ENCODE measurements around the gene MTHFR.
A peak's percentile ranks its signal among the peaks of the same experiment; 100 is the strongest.

The MTHFR gene

GRCh38 chr1:11805422-11806306, at the start of gene MTHFR, which contains the start of gene CLCN6:
MTHFR (minus strand) TSS chr1:11805964; CDS start chr1:11803116, 2,848 bp downstream.
CLCN6 (plus strand) TSS chr1:11806191; CDS start chr1:11806263, 72 bp downstream.
- DNase-seq = peak; percentile 98 to 99 (median 99)

- no peak for DNase-seq
These were observed 49.7 kb upstream of the MTHFR start for GRCh38 chr1:11855430-11855829.

- DNase-seq = no peak
These were observed 48.8 kb upstream of the MTHFR start for GRCh38 chr1:11854519-11854918.

GRCh38 chr1:11851180-11851579, 45.4 kb upstream of the MTHFR start:
- peak; percentile 41 to 46 (median 44) for DNase-seq

- no peak for DNase-seq
These were observed 44.4 kb upstream of the MTHFR start for GRCh38 chr1:11850156-11850555.

- no peak for DNase-seq
These were observed 42.6 kb upstream of the MTHFR start for GRCh38 chr1:11848373-11848700.

GRCh38 chr1:11847667-11848372, 42.1 kb upstream of the MTHFR start, which contains the start of gene NPPA:
NPPA (minus strand) TSS chr1:11847783; CDS start chr1:11847684, 99 bp downstream.
- DNase-seq = no peak

- DNase-seq = no peak
These were observed 40.0 kb upstream of the MTHFR start for GRCh38 chr1:11845641-11846335.

GRCh38 chr1:11842154-11843041, 36.6 kb upstream of the MTHFR start:
- DNase-seq = peak; percentile 44 to 53 (median 47)

- peak; percentile 39 to 58 (median 44) for DNase-seq
These were observed 35.7 kb upstream of the MTHFR start for GRCh38 chr1:11841245-11842153.

GRCh38 chr1:11839727-11840705, 34.3 kb upstream of the MTHFR start:
- DNase-seq = no peak

GRCh38 chr1:11838349-11839272, 32.8 kb upstream of the MTHFR start:
- peak; percentile 74 to 82 (median 79) for DNase-seq

- no peak for DNase-seq
These were observed 32.1 kb upstream of the MTHFR start for GRCh38 chr1:11837767-11838348.

GRCh38 chr1:11836955-11837766, 31.4 kb upstream of the MTHFR start:
- no peak for DNase-seq

- no peak for DNase-seq
These were observed 29.9 kb upstream of the MTHFR start for GRCh38 chr1:11835441-11836225.

- no peak for DNase-seq
These were observed 28.1 kb upstream of the MTHFR start for GRCh38 chr1:11833900-11834299.
